ENCODE results near the gene AANAT. TPM values are rescaled to one million over a fixed set of nuclear protein-coding genes. Genes with fewer than 3 reads are reported as not detected.
A peak's percentile ranks its signal among the peaks of the same experiment; 100 is the strongest.

The AANAT gene
- total and polyA plus RNA-seq, 4 experiments from 2014 or later, result not detected

- no peak overlapping the region for H3K27ac ChIP-seq (ENCODE audit: low read depth, low read length)
- intact Hi-C loops (cut with micrococcal nuclease), result loop anchor here (10.0 kb wide), 1 partner anchor 215 kb away; no protein-coding TSS in a partner anchor
- no peaks in the 10 kb centered on the region for H3K9me3 ChIP-seq (ENCODE audit: control insufficient read depth in 1 of 2, low read length in 2 of 2)
- DNase-seq, result no peak
- no peaks in the 10 kb centered on the region for H3K27me3 ChIP-seq (ENCODE audit: insufficient read depth, low read length)
- POLR2A ChIA-PET (ENCODE audit: partially characterized antibody), result interaction anchor here (1.2 to 1.5 kb wide), 2 partner anchors 42 to 55 kb away, joined by 4 to 5 read pairs; partner anchors contain the start of gene RHBDF2
- Mint-ChIP-seq H3K9me3 (no peaks in the 10 kb centered on the region), H3K27ac (peak overlapping the region in 1 of 7 donors; percentile 70), H3K27me3 (no peaks in the 10 kb centered on the region), H3K36me3 (no peaks in the 10 kb centered on the region), H3K4me3 (no peak overlapping the region), H3K4me1 (no peaks in the 10 kb centered on the region)
- CTCF ChIA-PET (ENCODE audit: partially characterized antibody), result interaction anchor here (0.5 to 1.5 kb wide), 5 partner anchors 26 to 222 kb away, joined by 3 to 7 read pairs (median 3); no protein-coding TSS in a partner anchor
- no peak overlapping the region for H3K4me3 ChIP-seq (ENCODE audit: low read length in 2 of 2)
- no peaks in the 10 kb centered on the region for H3K4me1 ChIP-seq (ENCODE audit: insufficient read depth, low read length)
- H3K36me3 ChIP-seq (ENCODE audit: insufficient read depth, low read length), result no peaks in the 10 kb centered on the region
Measured at GRCh38 chr17:76459674-76460073, 7.7 kb upstream of the AANAT start.

GRCh38 chr17:76461765-76462555 lies 5.4 kb upstream of the AANAT start:
- Histone ChIP-seq H3K27me3 (ENCODE audit: insufficient read depth, low read length) (no peaks in the 10 kb centered on the region), H3K4me3 (ENCODE audit: low read length in 2 of 2) (no peak overlapping the region), H3K9me3 (ENCODE audit: control insufficient read depth in 1 of 2, low read length in 2 of 2) (no peaks in the 10 kb centered on the region), H3K4me1 (ENCODE audit: insufficient read depth, low read length) (peaks cover 4% of the 10 kb centered on the region), H3K27ac (ENCODE audit: low read depth, low read length) (no peak overlapping the region), H3K36me3 (ENCODE audit: insufficient read depth, low read length) (no peaks in the 10 kb centered on the region)
- intact Hi-C loops (cut with micrococcal nuclease), result no loop called here
- Mint-ChIP-seq H3K4me1 (peaks cover 3 to 6% (median 3%) of the 10 kb centered on the region in 4 donors), H3K36me3 (no peaks in the 10 kb centered on the region), H3K27me3 (no peaks in the 10 kb centered on the region), H3K9me3 (no peaks in the 10 kb centered on the region), H3K4me3 (no peak overlapping the region), H3K27ac (peak overlapping the region in 3 of 7 donors; percentile 15 to 80 (median 73))
- ChIA-PET CTCF (ENCODE audit: partially characterized antibody) (interaction anchor here (0.8 to 2.1 kb wide), 3 partner anchors 9 to 64 kb away, joined by 3 to 15 read pairs (median 4); partner anchors contain the start of gene UBE2O), POLR2A (ENCODE audit: partially characterized antibody) (no interaction called here)
- no peak for DNase-seq

- no peak for DNase-seq
- CTCF ChIA-PET (ENCODE audit: partially characterized antibody), result interaction anchor here (0.8 to 2.1 kb wide), 3 partner anchors 10 to 65 kb away, joined by 3 to 15 read pairs (median 4); partner anchors contain the start of gene UBE2O
- intact Hi-C loops (cut with micrococcal nuclease), result no loop called here
- Histone ChIP-seq H3K9me3 (ENCODE audit: control insufficient read depth in 1 of 2, low read length in 2 of 2) (no peaks in the 10 kb centered on the region), H3K4me3 (ENCODE audit: low read length in 2 of 2) (no peak overlapping the region), H3K36me3 (ENCODE audit: insufficient read depth, low read length) (no peaks in the 10 kb centered on the region), H3K27ac (ENCODE audit: low read depth, low read length) (no peak overlapping the region), H3K27me3 (ENCODE audit: insufficient read depth, low read length) (no peaks in the 10 kb centered on the region), H3K4me1 (ENCODE audit: insufficient read depth, low read length) (peaks cover 4% of the 10 kb centered on the region)
- H3K27ac Mint-ChIP-seq, result no peak overlapping the region
- H3K4me1 Mint-ChIP-seq, result peaks cover 3 to 6% (median 3%) of the 10 kb centered on the region in 4 donors
- H3K9me3 Mint-ChIP-seq, result no peaks in the 10 kb centered on the region
- POLR2A ChIA-PET (ENCODE audit: partially characterized antibody), result no interaction called here
- no peaks in the 10 kb centered on the region for H3K36me3 Mint-ChIP-seq
- H3K27me3 Mint-ChIP-seq, result no peaks in the 10 kb centered on the region
- no peak overlapping the region for H3K4me3 Mint-ChIP-seq
Measured at GRCh38 chr17:76462556-76463290, 4.7 kb upstream of the AANAT start.

GRCh38 chr17:76466775-76467130 lies 650 bp upstream of the AANAT start:
- H3K9me3 Mint-ChIP-seq, result no peaks in the 10 kb centered on the region
- H3K36me3 ChIP-seq (ENCODE audit: insufficient read depth, low read length), result peaks cover 6% of the 10 kb centered on the region
- H3K36me3 Mint-ChIP-seq, result peaks cover 0 to 9% of the 10 kb centered on the region in 2 donors
- H3K4me3 Mint-ChIP-seq, result no peak overlapping the region
- peaks cover 3 to 6% (median 3%) of the 10 kb centered on the region in 4 donors for H3K4me1 Mint-ChIP-seq
- intact Hi-C loops (cut with micrococcal nuclease), result loop anchor here (1.0 kb wide), 4 partner anchors 35 to 158 kb away; partner anchors contain the start of gene RHBDF2
- H3K4me1 ChIP-seq (ENCODE audit: insufficient read depth, low read length), result peaks cover 4% of the 10 kb centered on the region
- no peak overlapping the region for H3K27ac Mint-ChIP-seq
- H3K27me3 Mint-ChIP-seq, result no peaks in the 10 kb centered on the region
- H3K9me3 ChIP-seq (ENCODE audit: control insufficient read depth in 1 of 2, low read length in 2 of 2), result no peaks in the 10 kb centered on the region
- no peak for DNase-seq
- no peaks in the 10 kb centered on the region for H3K27me3 ChIP-seq (ENCODE audit: insufficient read depth, low read length)
- CTCF ChIA-PET (ENCODE audit: partially characterized antibody), result interaction anchor here (0.7 to 6.5 kb wide), 16 partner anchors 9 to 96 kb away, joined by 3 to 161 read pairs (median 6); partner anchors contain the start of genes RHBDF2 and UBE2O
- POLR2A ChIA-PET (ENCODE audit: partially characterized antibody), result interaction anchor here (1.1 to 3.6 kb wide), 6 partner anchors 9 to 46 kb away, joined by 3 to 38 read pairs (median 6); partner anchors contain the start of gene RHBDF2
- H3K4me3 ChIP-seq (ENCODE audit: low read length in 2 of 2), result no peak overlapping the region
- H3K27ac ChIP-seq (ENCODE audit: low read depth, low read length), result no peak overlapping the region

- no peak overlapping the region for H3K4me3 Mint-ChIP-seq
- no peaks in the 10 kb centered on the region for H3K27me3 Mint-ChIP-seq
- peaks cover 3 to 6% (median 3%) of the 10 kb centered on the region in 4 donors for H3K4me1 Mint-ChIP-seq
- peaks cover 4% of the 10 kb centered on the region for H3K4me1 ChIP-seq (ENCODE audit: insufficient read depth, low read length)
- POLR2A ChIA-PET (ENCODE audit: partially characterized antibody), result interaction anchor here (1.1 to 3.6 kb wide), 4 partner anchors 16 to 45 kb away, joined by 3 to 38 read pairs (median 8); partner anchors contain the start of genes RHBDF2 and UBE2O
- H3K27me3 ChIP-seq (ENCODE audit: insufficient read depth, low read length), result no peaks in the 10 kb centered on the region
- peak overlapping the region in 1 of 7 donors; percentile 29 for H3K27ac Mint-ChIP-seq
- CTCF ChIA-PET (ENCODE audit: partially characterized antibody), result interaction anchor here (0.7 to 6.5 kb wide), 11 partner anchors 8 to 246 kb away, joined by 3 to 161 read pairs (median 13); partner anchors contain the start of genes RHBDF2 and UBE2O
- no peak overlapping the region for H3K27ac ChIP-seq (ENCODE audit: low read depth, low read length)
- no peaks in the 10 kb centered on the region for H3K9me3 ChIP-seq (ENCODE audit: control insufficient read depth in 1 of 2, low read length in 2 of 2)
- DNase-seq, result no peak
- H3K4me3 ChIP-seq (ENCODE audit: low read length in 2 of 2), result no peak overlapping the region
- H3K36me3 Mint-ChIP-seq, result peaks cover 3 to 14% of the 10 kb centered on the region in 2 donors
- peaks cover 6% of the 10 kb centered on the region for H3K36me3 ChIP-seq (ENCODE audit: insufficient read depth, low read length)
- no peaks in the 10 kb centered on the region for H3K9me3 Mint-ChIP-seq
- intact Hi-C loops (cut with micrococcal nuclease), result no loop called here
Measured at GRCh38 chr17:76467809-76468633, 618 bp downstream of the AANAT start.

GRCh38 chr17:76468634-76469010 lies 1.2 kb downstream of the AANAT start:
- ChIA-PET CTCF (ENCODE audit: partially characterized antibody) (interaction anchor here (1.5 to 6.5 kb wide), 4 partner anchors 34 to 78 kb away, joined by 4 to 161 read pairs (median 14); partner anchors contain the start of gene RHBDF2), POLR2A (ENCODE audit: partially characterized antibody) (interaction anchor here (2.2 to 3.6 kb wide), 3 partner anchors 16 to 38 kb away, joined by 7 to 38 read pairs (median 8); partner anchors contain the start of genes RHBDF2 and UBE2O)
- H3K27ac ChIP-seq (ENCODE audit: low read depth, low read length), result no peak overlapping the region
- no peak overlapping the region for H3K4me3 Mint-ChIP-seq
- H3K4me1 ChIP-seq (ENCODE audit: insufficient read depth, low read length), result peaks cover 4% of the 10 kb centered on the region
- H3K9me3 Mint-ChIP-seq, result no peaks in the 10 kb centered on the region
- intact Hi-C loops (cut with micrococcal nuclease), result no loop called here
- no peaks in the 10 kb centered on the region for H3K9me3 ChIP-seq (ENCODE audit: control insufficient read depth in 1 of 2, low read length in 2 of 2)
- peaks cover 3 to 6% (median 3%) of the 10 kb centered on the region in 4 donors for H3K4me1 Mint-ChIP-seq
- no peak overlapping the region for H3K27ac Mint-ChIP-seq
- DNase-seq, result no peak
- no peaks in the 10 kb centered on the region for H3K27me3 Mint-ChIP-seq
- peaks cover 6% of the 10 kb centered on the region for H3K36me3 ChIP-seq (ENCODE audit: insufficient read depth, low read length)
- H3K36me3 Mint-ChIP-seq, result peaks cover 6 to 18% of the 10 kb centered on the region in 2 donors
- no peaks in the 10 kb centered on the region for H3K27me3 ChIP-seq (ENCODE audit: insufficient read depth, low read length)
- H3K4me3 ChIP-seq (ENCODE audit: low read length in 2 of 2), result no peak overlapping the region
